DOHH2 (cell line): Measurements from ENCODE around the gene FAM114A2.

Source experiments
- EZH2phosphoT487 ChIP-seq: fragments of 200-600 bp; sonication (generic); IDR thresholded peaks from 2 replicates; pipeline ENCODE4 v1.6.1; 2017; ENCODE audit warnings: borderline replicate concordance, mild to moderate bottlenecking, antibody characterized with exemption, low read length, moderate library complexity, mixed read lengths
- TF ChIP-seq, protein P1 (sequence below): fragments of 200-600 bp; sonication (generic); IDR thresholded peaks from one replicate; pipeline ENCODE4 v1.5.1; 2014; ENCODE audit warnings: antibody characterized with exemption, mild to moderate bottlenecking, low read depth, low read length; ENCODE audit not compliant: poor library complexity, severe bottlenecking

GRCh38 chr5:153972240-153972639 lies 66.5 kb downstream of the FAM114A2 start:
- TF ChIP-seq, protein P1, sequence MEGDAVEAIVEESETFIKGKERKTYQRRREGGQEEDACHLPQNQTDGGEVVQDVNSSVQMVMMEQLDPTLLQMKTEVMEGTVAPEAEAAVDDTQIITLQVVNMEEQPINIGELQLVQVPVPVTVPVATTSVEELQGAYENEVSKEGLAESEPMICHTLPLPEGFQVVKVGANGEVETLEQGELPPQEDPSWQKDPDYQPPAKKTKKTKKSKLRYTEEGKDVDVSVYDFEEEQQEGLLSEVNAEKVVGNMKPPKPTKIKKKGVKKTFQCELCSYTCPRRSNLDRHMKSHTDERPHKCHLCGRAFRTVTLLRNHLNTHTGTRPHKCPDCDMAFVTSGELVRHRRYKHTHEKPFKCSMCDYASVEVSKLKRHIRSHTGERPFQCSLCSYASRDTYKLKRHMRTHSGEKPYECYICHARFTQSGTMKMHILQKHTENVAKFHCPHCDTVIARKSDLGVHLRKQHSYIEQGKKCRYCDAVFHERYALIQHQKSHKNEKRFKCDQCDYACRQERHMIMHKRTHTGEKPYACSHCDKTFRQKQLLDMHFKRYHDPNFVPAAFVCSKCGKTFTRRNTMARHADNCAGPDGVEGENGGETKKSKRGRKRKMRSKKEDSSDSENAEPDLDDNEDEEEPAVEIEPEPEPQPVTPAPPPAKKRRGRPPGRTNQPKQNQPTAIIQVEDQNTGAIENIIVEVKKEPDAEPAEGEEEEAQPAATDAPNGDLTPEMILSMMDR, result no peak
- no peak for TF ChIP-seq EZH2phosphoT487
